ENCODE data around the gene HLA-A. TPM values are rescaled to one million over a fixed set of nuclear protein-coding genes. Genes with fewer than 3 reads are reported as not detected.

Gene HLA-A
- total RNA-seq, 1 experiment from 2014 or later: 251 TPM

DNA sequence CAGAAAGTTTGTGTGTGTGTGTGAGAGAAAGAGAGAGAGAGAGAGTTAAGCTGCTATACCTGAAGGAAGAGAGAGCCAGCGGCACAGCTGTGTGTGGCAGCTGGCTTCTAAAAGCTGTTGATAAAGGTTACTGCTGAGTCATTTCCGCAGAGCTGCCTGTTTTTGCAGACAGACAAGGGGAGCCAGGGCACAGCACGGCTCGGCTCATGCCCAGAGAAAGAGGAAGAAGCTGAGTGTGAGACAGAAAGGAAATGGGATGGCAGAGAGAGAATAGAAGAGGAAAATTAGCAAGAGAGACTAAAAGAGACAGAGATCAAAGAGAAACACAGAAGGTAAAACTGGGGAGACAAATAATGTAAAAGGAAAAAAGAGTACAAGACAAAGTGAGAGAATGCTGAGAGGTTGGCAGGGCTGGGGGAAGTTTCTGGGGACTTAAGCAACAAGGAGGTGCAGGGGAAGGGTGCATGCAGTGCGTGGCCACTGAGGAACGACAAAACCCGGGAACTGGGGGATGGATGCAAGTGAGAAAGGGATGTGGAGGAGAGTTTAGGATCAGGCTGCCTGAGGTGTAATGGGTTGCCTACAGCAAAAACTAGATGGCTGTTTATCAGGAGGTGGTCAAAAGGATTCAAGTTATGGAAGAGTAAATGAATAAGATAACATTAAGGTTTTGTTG lies 22.7 kb downstream of the HLA-A start (continued):
- TF ChIP-seq, protein P1, sequence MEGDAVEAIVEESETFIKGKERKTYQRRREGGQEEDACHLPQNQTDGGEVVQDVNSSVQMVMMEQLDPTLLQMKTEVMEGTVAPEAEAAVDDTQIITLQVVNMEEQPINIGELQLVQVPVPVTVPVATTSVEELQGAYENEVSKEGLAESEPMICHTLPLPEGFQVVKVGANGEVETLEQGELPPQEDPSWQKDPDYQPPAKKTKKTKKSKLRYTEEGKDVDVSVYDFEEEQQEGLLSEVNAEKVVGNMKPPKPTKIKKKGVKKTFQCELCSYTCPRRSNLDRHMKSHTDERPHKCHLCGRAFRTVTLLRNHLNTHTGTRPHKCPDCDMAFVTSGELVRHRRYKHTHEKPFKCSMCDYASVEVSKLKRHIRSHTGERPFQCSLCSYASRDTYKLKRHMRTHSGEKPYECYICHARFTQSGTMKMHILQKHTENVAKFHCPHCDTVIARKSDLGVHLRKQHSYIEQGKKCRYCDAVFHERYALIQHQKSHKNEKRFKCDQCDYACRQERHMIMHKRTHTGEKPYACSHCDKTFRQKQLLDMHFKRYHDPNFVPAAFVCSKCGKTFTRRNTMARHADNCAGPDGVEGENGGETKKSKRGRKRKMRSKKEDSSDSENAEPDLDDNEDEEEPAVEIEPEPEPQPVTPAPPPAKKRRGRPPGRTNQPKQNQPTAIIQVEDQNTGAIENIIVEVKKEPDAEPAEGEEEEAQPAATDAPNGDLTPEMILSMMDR (IDR thresholded peaks at IDR 0.05 in 2 of 3, conservative IDR thresholded peaks at IDR 0.05 in 1 of 3; ENCODE audit: borderline replicate concordance in 1 of 3, insufficient read depth in 1 of 3, low read depth in 2 of 3, low read length in 2 of 3): no peak
- TF ChIP-seq EGR1 (IDR thresholded peaks at IDR 0.05; ENCODE audit: low read depth): no peak
- TF ChIP-seq TCF7L2 (IDR thresholded peaks at IDR 0.05; ENCODE audit: borderline replicate concordance, extremely low read depth, insufficient read depth, insufficient read length): peak; percentile 91

DNA sequence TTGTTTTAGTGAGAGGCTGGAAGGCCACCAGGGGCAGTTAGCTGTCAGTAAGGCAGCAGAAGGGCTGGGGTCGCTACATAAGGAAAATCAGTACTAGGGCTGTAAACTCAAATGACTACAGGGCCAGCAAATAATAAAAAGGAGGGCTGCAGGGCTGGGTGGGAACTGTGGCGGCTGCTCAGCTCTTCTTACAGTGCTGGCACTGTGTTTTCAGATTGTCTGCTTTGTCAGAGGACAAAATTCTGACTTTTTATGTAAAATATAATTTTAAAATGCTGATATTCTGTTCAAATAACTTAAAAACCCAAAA lies 23.2 kb downstream of the HLA-A start:
- intact Hi-C loops (cut with micrococcal nuclease): loop anchor here (5.0 kb wide), 1 partner anchor 1043 kb away; the partner anchor contains the start of gene TRIM27
- no peaks in the 10 kb centered on the region for H3K79me2 ChIP-seq (ENCODE audit: insufficient read depth, low read length)
- no peaks in the 10 kb centered on the region for H3K36me3 ChIP-seq (ENCODE audit: control insufficient read depth in 1 of 2, insufficient read depth in 2 of 2, low read length in 2 of 2)
- DNase-seq (ENCODE audit: low read depth, low spot score): no peak
- H2AFZ ChIP-seq (ENCODE audit: low read depth, low read length, poor library complexity, severe bottlenecking): no peak overlapping the region
- ChIA-PET POLR2A (interaction anchor here (0.9 to 2.2 kb wide), 5 partner anchors 10 to 253 kb away, joined by 3 to 8 read pairs (median 5); no protein-coding TSS in a partner anchor), CTCF (no interaction called here), RAD21 (ENCODE audit: low non-redundant PET in 1 of 2, low total read pairs in 2 of 2, uncharacterized antibody in 2 of 2, unreplicated experiment in 2 of 2) (no interaction called here)
- no peaks in the 10 kb centered on the region for H3K27me3 ChIP-seq (ENCODE audit: insufficient read depth, low read length)
- no TSS peak for BruUV-seq (replicated peaks)
- no peaks in the 10 kb centered on the region for H3K9me3 ChIP-seq (ENCODE audit: control insufficient read depth in 1 of 2, insufficient read depth in 1 of 2, low read depth in 1 of 2, low read length in 2 of 2)
- H3K9ac ChIP-seq (ENCODE audit: low read length): peak overlapping the region; percentile 49
- peaks cover 41 to 62% of the 10 kb centered on the region in 2 experiments for H3K4me1 ChIP-seq (ENCODE audit: control insufficient read depth in 1 of 2, insufficient read depth in 2 of 2, low read length in 2 of 2)
- no peaks in the 10 kb centered on the region for H4K20me1 ChIP-seq (ENCODE audit: insufficient read depth)
- peak overlapping the region; percentile 74 for H3K4me2 ChIP-seq (ENCODE audit: low read length)
- no peaks in the 10 kb centered on the region for H3K9me2 ChIP-seq (ENCODE audit: insufficient read depth)
- peak overlapping the region; percentile 47 to 50 for H3K4me3 ChIP-seq (replicated peaks in 1 of 2; ENCODE audit: low read depth in 1 of 2, low read length in 2 of 2)
- H3K27ac ChIP-seq (ENCODE audit: low read depth, low read length): peak overlapping the region; percentile 86
- TF ChIP-seq JUND (IDR thresholded peaks at IDR 0.05): no peak
- TF ChIP-seq, protein P1 (IDR thresholded peaks at IDR 0.05 in 2 of 3, conservative IDR thresholded peaks at IDR 0.05 in 1 of 3; ENCODE audit: borderline replicate concordance in 1 of 3, insufficient read depth in 1 of 3, low read depth in 2 of 3, low read length in 2 of 3): no peak
- no peak for TF ChIP-seq EZH2 (IDR thresholded peaks at IDR 0.05)
- TF ChIP-seq, protein P2, sequence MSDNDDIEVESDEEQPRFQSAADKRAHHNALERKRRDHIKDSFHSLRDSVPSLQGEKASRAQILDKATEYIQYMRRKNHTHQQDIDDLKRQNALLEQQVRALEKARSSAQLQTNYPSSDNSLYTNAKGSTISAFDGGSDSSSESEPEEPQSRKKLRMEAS (IDR thresholded peaks at IDR 0.05): no peak
- no peak for TF ChIP-seq SP1 (IDR thresholded peaks at IDR 0.05; ENCODE audit: low read depth)
- no peak for TF ChIP-seq POLR2A (IDR thresholded peaks at IDR 0.05; ENCODE audit: borderline replicate concordance, extremely low read depth, insufficient read depth, insufficient read length)
- no peak for TF ChIP-seq YY1 (IDR thresholded peaks at IDR 0.05; ENCODE audit: extremely low read depth, insufficient replicate concordance, low read depth, low read length)
- no peak for TF ChIP-seq SRF (IDR thresholded peaks at IDR 0.05; ENCODE audit: low read depth)
- TF ChIP-seq CBX3 (IDR thresholded peaks at IDR 0.05; ENCODE audit: low read depth): no peak
- TF ChIP-seq, protein P3, sequence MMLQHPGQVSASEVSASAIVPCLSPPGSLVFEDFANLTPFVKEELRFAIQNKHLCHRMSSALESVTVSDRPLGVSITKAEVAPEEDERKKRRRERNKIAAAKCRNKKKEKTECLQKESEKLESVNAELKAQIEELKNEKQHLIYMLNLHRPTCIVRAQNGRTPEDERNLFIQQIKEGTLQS (IDR thresholded peaks at IDR 0.05): no peak
- TF ChIP-seq TCF7L2 (IDR thresholded peaks at IDR 0.05; ENCODE audit: borderline replicate concordance, extremely low read depth, insufficient read depth, insufficient read length): no peak
- ATAC-seq: 0 out of 2 replicates have a peak, but pooled peaks have one; percentile 15

All from HCT116 (cell line).